ENCODE results near the gene LGALS3BP.

Gene LGALS3BP

DNA sequence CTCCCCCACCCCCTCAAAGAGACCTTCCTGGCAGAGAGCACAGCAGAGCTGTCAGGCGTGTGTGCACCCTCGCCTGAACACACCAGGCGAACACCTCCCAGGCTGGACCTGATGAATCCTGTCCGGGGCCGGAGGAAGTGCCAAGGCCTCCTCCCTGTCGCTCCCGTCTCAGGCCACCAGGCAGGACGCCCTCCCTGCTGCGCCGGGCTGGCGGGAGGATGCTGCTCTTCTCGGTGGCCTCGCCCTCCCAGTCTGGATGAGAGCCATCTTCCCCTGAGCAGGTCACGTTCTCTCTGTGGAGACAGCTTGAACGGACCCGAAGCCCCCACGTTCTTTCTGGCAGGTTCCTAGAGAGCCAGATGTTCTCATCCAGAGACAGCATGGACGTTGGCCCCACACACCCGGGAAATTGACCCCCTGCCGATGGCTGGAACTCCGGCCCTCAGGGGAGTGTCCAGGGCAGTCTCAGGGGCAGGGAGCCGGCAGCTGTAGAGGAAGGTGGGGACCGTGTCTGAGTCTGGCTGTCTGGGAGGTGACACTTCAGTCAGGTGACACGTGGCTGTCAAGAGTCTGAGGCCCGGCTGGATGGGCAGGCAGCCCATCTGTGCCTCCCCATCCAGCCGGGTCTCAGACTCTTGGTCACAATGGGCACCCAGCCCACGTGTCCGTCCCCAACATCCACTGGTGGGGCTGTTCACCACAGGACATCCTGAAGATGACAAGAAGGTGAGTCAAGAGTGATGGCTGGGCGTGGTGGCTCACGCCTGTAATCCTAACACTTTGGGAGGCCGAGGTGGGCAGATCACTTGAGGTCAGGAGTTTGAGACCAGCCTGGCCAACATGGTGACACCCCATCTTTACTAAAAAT is 49.6 kb downstream of the LGALS3BP start:
- H4K8ac ChIP-seq (ENCODE audit: low read depth, low read length): no peak overlapping the region
- H3K18ac ChIP-seq (ENCODE audit: low read length): no peak overlapping the region
- no peak overlapping the region for H3K9ac ChIP-seq (ENCODE audit: low read length)
- H3K36me3 ChIP-seq (ENCODE audit: control insufficient read depth in 1 of 2, insufficient read depth in 2 of 2, low read length in 2 of 2): no peaks in the 10 kb centered on the region
- H3K23ac ChIP-seq (ENCODE audit: low read length): no peak overlapping the region
- H3K4me1 ChIP-seq (ENCODE audit: control insufficient read depth in 1 of 2, insufficient read depth in 2 of 2, low read length in 2 of 2): peaks cover 22 to 24% of the 10 kb centered on the region in 2 experiments
- H3K4me2 ChIP-seq (ENCODE audit: low read length): no peak overlapping the region
- H2BK120ac ChIP-seq (ENCODE audit: insufficient read depth, low read length, poor library complexity): no peak overlapping the region
- no peaks in the 10 kb centered on the region for H3K27me3 ChIP-seq (ENCODE audit: insufficient read depth, low read length)
- H2AK5ac ChIP-seq (ENCODE audit: low read length): no peak overlapping the region
- no peaks in the 10 kb centered on the region for H3K79me2 ChIP-seq (ENCODE audit: control insufficient read depth, insufficient read depth, low read length, poor library complexity)
- H4K91ac ChIP-seq (ENCODE audit: low read depth, low read length): no peak overlapping the region
- H3K4ac ChIP-seq (ENCODE audit: low read depth, low read length): no peak overlapping the region
- whole genome bisulfite sequencing (ENCODE audit: extremely low coverage, insufficient coverage, insufficient read length): no CpG with 5 or more reads among the region's 31 CpGs
- H3K79me1 ChIP-seq (ENCODE audit: low read length): peaks cover 8% of the 10 kb centered on the region
- H3K9me3 ChIP-seq (ENCODE audit: insufficient read depth, low read depth, low read length): no peaks in the 10 kb centered on the region
- no peak for DNase-seq
- H4K12ac ChIP-seq (ENCODE audit: low read depth, low read length): no peak overlapping the region
- H2BK5ac ChIP-seq (ENCODE audit: low read depth, low read length, poor library complexity): no peak overlapping the region
- H3K27ac ChIP-seq (ENCODE audit: low read depth, low read length): no peak overlapping the region
- no peak overlapping the region for H2AFZ ChIP-seq (ENCODE audit: insufficient read depth, low read length, poor library complexity)
- H3K4me3 ChIP-seq (ENCODE audit: low read depth, low read length): no peak overlapping the region
- H3K14ac ChIP-seq (ENCODE audit: low read length): no peak overlapping the region
- H2BK12ac ChIP-seq (ENCODE audit: low read length): no peak overlapping the region

- H3K14ac ChIP-seq (ENCODE audit: low read length): peak overlapping the region; percentile 62
- no peaks in the 10 kb centered on the region for H3K9me3 ChIP-seq (ENCODE audit: insufficient read depth, low read depth, low read length)
- peak overlapping the region; percentile 85 for H3K4ac ChIP-seq (ENCODE audit: low read depth, low read length)
- H3K79me1 ChIP-seq (ENCODE audit: low read length): peaks cover 9% of the 10 kb centered on the region
- H3K4me2 ChIP-seq (ENCODE audit: low read length): peak overlapping the region; percentile 96
- peak overlapping the region; percentile 68 for H2AFZ ChIP-seq (ENCODE audit: insufficient read depth, low read length, poor library complexity)
- H2BK120ac ChIP-seq (ENCODE audit: insufficient read depth, low read length, poor library complexity): peak overlapping the region; percentile 54
- DNase-seq: peak; percentile 72 to 81
- H3K27ac ChIP-seq (ENCODE audit: low read depth, low read length): no peak overlapping the region
- peak overlapping the region; percentile 78 for H4K8ac ChIP-seq (ENCODE audit: low read depth, low read length)
- peak overlapping the region; percentile 59 for H3K9ac ChIP-seq (ENCODE audit: low read length)
- H4K91ac ChIP-seq (ENCODE audit: low read depth, low read length): peak overlapping the region; percentile 67
- WGBS (ENCODE audit: extremely low coverage, insufficient coverage, insufficient read length): no CpG with 5 or more reads among the region's 33 CpGs
- H3K36me3 ChIP-seq (ENCODE audit: control insufficient read depth in 1 of 2, insufficient read depth in 2 of 2, low read length in 2 of 2): peaks cover 0 to 4% of the 10 kb centered on the region in 2 experiments
- no peaks in the 10 kb centered on the region for H3K27me3 ChIP-seq (ENCODE audit: insufficient read depth, low read length)
- H2BK12ac ChIP-seq (ENCODE audit: low read length): peak overlapping the region; percentile 74
- H3K4me3 ChIP-seq (ENCODE audit: low read depth, low read length): peak overlapping the region; percentile 73
- H3K79me2 ChIP-seq (ENCODE audit: control insufficient read depth, insufficient read depth, low read length, poor library complexity): peaks cover 7% of the 10 kb centered on the region
- H2BK5ac ChIP-seq (ENCODE audit: low read depth, low read length, poor library complexity): no peak overlapping the region
- no peak overlapping the region for H3K23ac ChIP-seq (ENCODE audit: low read length)
- peak overlapping the region; percentile 71 for H3K18ac ChIP-seq (ENCODE audit: low read length)
- H4K12ac ChIP-seq (ENCODE audit: low read depth, low read length): peak overlapping the region; percentile 59
- peaks cover 13% of the 10 kb centered on the region in 2 experiments for H3K4me1 ChIP-seq (ENCODE audit: control insufficient read depth in 1 of 2, insufficient read depth in 2 of 2, low read length in 2 of 2)
- H2AK5ac ChIP-seq (ENCODE audit: low read length): peak overlapping the region; percentile 50
Measured at GRCh38 chr17:78925662-78926555, 53.8 kb downstream of the LGALS3BP start.

DNA sequence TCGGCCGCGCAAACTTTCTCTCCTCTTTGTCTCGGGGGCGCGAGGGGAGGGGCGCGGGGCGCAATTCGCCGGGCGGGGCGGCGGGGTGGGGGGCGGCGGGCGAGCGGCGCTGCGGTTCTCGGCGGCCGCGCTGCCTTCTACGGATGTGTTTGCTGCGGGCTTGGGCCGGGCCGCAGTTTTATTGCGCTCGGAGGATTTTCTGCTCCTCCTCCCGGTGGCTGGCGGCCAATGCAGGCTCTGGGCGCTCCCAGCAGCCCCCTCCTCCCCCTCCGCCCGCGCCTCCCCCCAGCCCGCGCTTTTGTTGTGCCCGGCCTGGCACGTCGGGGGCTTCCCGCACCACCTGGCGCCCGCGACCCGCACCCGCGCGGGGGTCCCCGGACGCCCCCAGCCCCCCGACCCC is 54.5 kb downstream of the LGALS3BP start, which contains the start of gene TIMP2:
TIMP2 (minus strand) TSS at position 154 of the 400 bp plus-strand sequence. CDS start 299 bp downstream, outside the sequence.
- Histone ChIP-seq H2BK5ac (ENCODE audit: low read depth, low read length, poor library complexity) (no peak within 1 kb of the TSS), H2AK5ac (ENCODE audit: low read length) (peak within 1 kb of the TSS; percentile 50), H3K27me3 (ENCODE audit: insufficient read depth, low read length) (no peaks in the 10 kb centered on the region), H3K9ac (ENCODE audit: low read length) (peak within 1 kb of the TSS; percentile 59), H3K79me2 (ENCODE audit: control insufficient read depth, insufficient read depth, low read length, poor library complexity) (peaks cover 7% of the 10 kb centered on the region), H2AFZ (ENCODE audit: insufficient read depth, low read length, poor library complexity) (peak within 1 kb of the TSS; percentile 68), H4K12ac (ENCODE audit: low read depth, low read length) (peak within 1 kb of the TSS; percentile 59), H3K79me1 (ENCODE audit: low read length) (peaks cover 9% of the 10 kb centered on the region), H4K91ac (ENCODE audit: low read depth, low read length) (peak within 1 kb of the TSS; percentile 69), H3K18ac (ENCODE audit: low read length) (peak within 1 kb of the TSS; percentile 71), H3K23ac (ENCODE audit: low read length) (no peak within 1 kb of the TSS), H4K8ac (ENCODE audit: low read depth, low read length) (peak within 1 kb of the TSS; percentile 78), H2BK120ac (ENCODE audit: insufficient read depth, low read length, poor library complexity) (peak within 1 kb of the TSS; percentile 54), H3K4me1 (ENCODE audit: control insufficient read depth in 1 of 2, insufficient read depth in 2 of 2, low read length in 2 of 2) (peaks cover 13% of the 10 kb centered on the region in 2 experiments), H3K4me2 (ENCODE audit: low read length) (peak within 1 kb of the TSS; percentile 96), H3K9me3 (ENCODE audit: insufficient read depth, low read depth, low read length) (no peaks in the 10 kb centered on the region), H3K27ac (ENCODE audit: low read depth, low read length) (no peak within 1 kb of the TSS), H3K36me3 (ENCODE audit: control insufficient read depth in 1 of 2, insufficient read depth in 2 of 2, low read length in 2 of 2) (peaks cover 0 to 5% of the 10 kb centered on the region in 2 experiments), H3K4me3 (ENCODE audit: low read depth, low read length) (peak within 1 kb of the TSS; percentile 80), H3K4ac (ENCODE audit: low read depth, low read length) (peak within 1 kb of the TSS; percentile 89), H3K14ac (ENCODE audit: low read length) (peak within 1 kb of the TSS; percentile 62), H2BK12ac (ENCODE audit: low read length) (peak within 1 kb of the TSS; percentile 74)
- DNase-seq: peak; percentile 84 to 92
- no CpG with 5 or more reads among the region's 52 CpGs for WGBS (ENCODE audit: extremely low coverage, insufficient coverage, insufficient read length)

DNA sequence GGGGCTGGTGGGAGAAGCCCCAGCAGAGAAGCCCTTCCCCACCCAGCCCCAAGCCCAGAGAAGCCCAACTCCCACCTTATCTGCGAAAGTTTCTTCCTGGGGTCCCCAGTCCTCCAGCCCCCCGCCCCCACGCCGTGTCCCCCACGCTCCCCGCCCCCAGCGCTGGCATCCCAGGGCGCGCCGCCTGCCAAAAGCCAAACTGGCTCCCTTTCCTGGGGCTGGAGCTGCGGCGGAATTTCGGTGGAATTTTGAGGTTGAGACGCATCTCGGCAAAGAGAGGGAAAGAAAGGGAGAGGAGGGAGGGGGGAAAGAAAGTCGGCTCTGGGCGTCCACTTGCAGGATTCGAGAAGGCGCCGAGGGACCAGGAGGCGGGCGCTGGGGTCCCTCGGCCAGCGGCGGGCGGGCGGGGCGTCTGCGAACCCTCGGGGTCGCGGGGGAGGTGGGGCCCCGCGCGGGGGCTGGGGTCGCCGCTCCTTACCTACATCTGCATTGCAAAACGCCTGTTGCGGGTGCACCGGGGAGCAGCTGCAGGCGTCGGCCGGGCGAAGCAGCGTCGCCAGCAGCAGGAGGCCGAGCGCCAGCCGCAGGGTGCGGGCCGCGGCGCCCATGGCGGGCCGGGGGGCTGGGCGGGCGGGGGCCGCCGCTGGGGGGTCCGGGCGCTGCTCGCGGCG is 55.1 kb downstream of the LGALS3BP start:
- Histone ChIP-seq H2AFZ (ENCODE audit: insufficient read depth, low read length, poor library complexity) (no peak overlapping the region), H2BK5ac (ENCODE audit: low read depth, low read length, poor library complexity) (no peak overlapping the region), H3K9me3 (ENCODE audit: insufficient read depth, low read depth, low read length) (peaks cover 3% of the 10 kb centered on the region), H3K27me3 (ENCODE audit: insufficient read depth, low read length) (no peaks in the 10 kb centered on the region), H3K79me2 (ENCODE audit: control insufficient read depth, insufficient read depth, low read length, poor library complexity) (peaks cover 7% of the 10 kb centered on the region), H3K23ac (ENCODE audit: low read length) (no peak overlapping the region), H3K9ac (ENCODE audit: low read length) (peak overlapping the region; percentile 20), H3K14ac (ENCODE audit: low read length) (peak overlapping the region; percentile 39), H3K4ac (ENCODE audit: low read depth, low read length) (peak overlapping the region; percentile 89), H3K36me3 (ENCODE audit: control insufficient read depth in 1 of 2, insufficient read depth in 2 of 2, low read length in 2 of 2) (peaks cover 0 to 5% of the 10 kb centered on the region in 2 experiments), H4K12ac (ENCODE audit: low read depth, low read length) (no peak overlapping the region), H3K4me1 (ENCODE audit: control insufficient read depth in 1 of 2, insufficient read depth in 2 of 2, low read length in 2 of 2) (peaks cover 13 to 16% of the 10 kb centered on the region in 2 experiments), H2BK12ac (ENCODE audit: low read length) (no peak overlapping the region), H2BK120ac (ENCODE audit: insufficient read depth, low read length, poor library complexity) (no peak overlapping the region), H3K4me2 (ENCODE audit: low read length) (peak overlapping the region; percentile 86), H4K91ac (ENCODE audit: low read depth, low read length) (peak overlapping the region; percentile 69), H4K8ac (ENCODE audit: low read depth, low read length) (no peak overlapping the region), H3K18ac (ENCODE audit: low read length) (peak overlapping the region; percentile 9), H3K4me3 (ENCODE audit: low read depth, low read length) (peak overlapping the region; percentile 80), H2AK5ac (ENCODE audit: low read length) (no peak overlapping the region), H3K79me1 (ENCODE audit: low read length) (peaks cover 9% of the 10 kb centered on the region), H3K27ac (ENCODE audit: low read depth, low read length) (no peak overlapping the region)
- DNase-seq: peak in 1 of 2 donors; percentile 48
- WGBS (ENCODE audit: extremely low coverage, insufficient coverage, insufficient read length): no CpG with 5 or more reads among the region's 64 CpGs

All from trophoblast cell (in vitro differentiated cells and primary cell).